GM18517 (cell line): ENCODE measurements around the gene SLC38A9.
"Not testable (repeated sequence)": the region's sequence is repeated elsewhere in the genome, so short reads cannot be mapped to it uniquely, and the experiment has no call there.

Source experiments
- ATAC-seq: cut with Tn5 transposase; IDR thresholded peaks from one replicate; pipeline ENCODE4 v1.9.1; 2021; ENCODE audit warnings: mild to moderate bottlenecking, moderate library complexity; ENCODE audit not compliant: unreplicated experiment

The SLC38A9 gene

GRCh38 chr5:55618318-55618717, 93.8 kb downstream of the SLC38A9 start:
- no peak for ATAC-seq

DNA sequence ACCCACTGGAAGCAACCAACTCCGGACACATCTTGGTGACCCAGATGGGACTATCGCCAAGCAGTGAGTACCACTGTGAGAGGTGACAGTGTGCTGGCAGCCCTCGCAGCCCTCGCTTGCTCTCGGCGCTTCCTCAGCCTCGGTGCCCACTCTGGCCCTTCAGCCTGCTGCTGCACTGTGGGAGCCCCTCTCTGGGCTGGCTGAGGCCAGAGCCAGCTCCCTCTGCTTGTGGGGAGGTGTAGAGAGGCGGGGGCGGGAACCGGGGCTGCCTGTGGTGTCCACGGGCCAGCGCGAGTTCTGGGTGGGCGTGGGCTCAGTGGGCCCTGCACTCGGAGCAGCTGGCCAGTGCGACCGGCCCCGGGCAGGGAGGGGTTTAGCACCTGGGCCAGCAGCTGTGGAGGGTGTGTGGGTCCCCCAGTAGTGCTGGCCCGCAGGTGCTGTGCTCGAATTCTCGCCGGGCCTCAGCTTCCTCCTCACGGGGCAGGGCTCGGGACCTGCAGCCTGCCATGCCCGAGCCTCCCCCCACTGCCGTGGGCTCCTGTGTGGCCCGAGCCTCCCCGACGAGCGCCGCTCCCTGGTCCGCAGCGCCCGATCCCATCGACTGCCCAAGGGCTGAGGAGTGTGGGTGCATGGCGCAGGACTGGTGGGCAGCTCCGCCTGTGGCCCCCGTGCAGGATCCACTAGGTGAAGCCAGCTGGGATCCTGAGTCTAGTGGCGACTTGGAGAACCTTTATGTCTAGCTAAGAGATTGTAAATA, 98.8 kb downstream of the SLC38A9 start:
- no peak for ATAC-seq

DNA sequence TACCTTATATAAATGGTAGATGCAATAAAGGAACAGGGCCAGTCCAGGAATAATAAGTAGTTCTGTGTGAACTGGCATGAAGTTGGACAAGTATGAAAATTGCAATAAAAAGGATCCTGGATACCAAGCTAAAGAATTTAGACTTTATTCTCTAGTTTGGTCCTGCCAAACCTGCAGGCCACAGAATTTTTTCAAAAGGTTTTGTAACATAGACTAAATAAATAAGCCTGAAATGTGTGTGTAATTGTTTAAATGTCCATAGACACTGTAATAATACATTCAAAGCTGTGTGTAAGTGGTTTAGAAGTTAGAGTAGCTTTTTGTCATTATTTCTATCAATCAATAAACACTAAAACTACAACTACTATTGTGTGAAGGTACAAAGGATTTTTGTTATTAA, 101.6 kb downstream of the SLC38A9 start:
- no peak for ATAC-seq

GRCh38 chr5:55609413-55609812, 102.7 kb downstream of the SLC38A9 start:
- ATAC-seq = no peak

DNA sequence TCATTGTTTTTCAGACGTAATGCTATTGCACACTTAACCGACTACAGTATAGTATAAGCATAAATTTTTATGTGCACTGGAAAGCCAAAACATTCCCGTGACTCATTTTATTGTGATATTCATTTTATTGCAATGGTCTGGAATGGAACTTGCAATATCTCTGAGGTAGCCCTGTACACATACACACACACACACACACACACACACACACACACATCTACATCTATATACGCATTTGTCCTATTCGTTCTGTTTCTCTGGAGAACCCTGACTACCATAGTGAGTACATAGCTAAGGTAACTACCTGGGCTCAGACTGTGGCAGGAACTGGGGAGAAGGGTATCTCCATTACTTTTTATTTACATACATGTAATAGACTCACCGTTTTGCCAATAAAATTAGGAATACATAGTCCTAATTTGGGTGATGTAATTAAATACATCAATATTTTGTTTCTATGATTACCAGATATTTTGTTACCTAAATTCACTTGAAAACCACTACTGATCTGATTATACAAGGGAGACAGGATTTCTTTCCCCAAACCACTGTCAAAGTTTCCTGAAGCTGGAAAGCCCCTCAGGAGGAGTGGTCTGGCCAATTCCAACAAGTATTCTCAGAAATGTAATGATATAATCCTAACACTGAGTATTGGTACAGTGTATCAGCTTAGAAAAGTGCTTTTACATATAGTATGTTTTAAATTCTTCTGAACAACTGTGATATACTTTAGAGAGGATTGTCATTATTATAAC, 103.4 kb downstream of the SLC38A9 start:
- no peak for ATAC-seq

GRCh38 chr5:55607309-55607708, 104.8 kb downstream of the SLC38A9 start:
- ATAC-seq = not testable (repeated sequence)

GRCh38 chr5:55604611-55605067, 107.5 kb downstream of the SLC38A9 start:
- ATAC-seq = no peak

DNA sequence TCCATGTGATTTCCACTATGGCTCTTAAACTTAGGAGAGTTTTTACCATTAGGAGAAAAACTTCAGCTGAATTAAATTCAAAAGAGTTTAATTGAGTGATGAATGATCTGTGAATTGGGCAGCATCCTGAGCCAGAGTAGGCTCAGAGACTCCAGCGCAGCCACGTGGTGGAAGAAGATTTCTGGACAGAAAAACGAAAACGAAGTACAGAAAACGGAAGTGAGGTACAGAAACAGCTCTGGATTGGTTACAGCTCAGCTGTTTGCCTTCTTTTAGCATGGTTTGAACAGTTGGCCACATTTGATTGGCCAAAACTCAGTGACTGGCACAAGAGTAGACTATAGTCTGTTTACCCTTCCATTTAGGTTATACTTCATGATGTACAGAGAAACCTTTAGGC, 108.2 kb downstream of the SLC38A9 start:
- no peak for ATAC-seq

DNA sequence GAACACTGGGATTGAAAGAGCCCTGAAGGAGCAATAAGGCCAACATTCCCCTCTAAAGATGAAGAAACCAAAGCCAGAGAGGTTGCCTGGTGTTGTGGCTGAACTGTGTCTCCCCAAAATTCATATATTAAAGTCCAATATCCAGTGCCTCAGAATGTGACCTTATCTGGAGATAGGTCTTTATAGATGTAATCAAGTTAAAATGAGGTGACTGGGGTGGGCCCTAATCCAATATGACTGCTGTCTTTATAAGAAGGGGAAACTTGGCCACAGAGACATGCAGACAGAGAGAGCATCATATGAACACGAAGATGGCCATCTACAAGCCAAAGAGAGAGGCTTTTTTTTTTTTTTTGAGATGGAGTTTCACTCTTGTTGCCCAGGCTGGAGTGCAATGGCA, 110.5 kb downstream of the SLC38A9 start:
- ATAC-seq = no peak

GRCh38 chr5:55601204-55601618, 110.9 kb downstream of the SLC38A9 start:
- no peak for ATAC-seq

GRCh38 chr5:55600497-55601203, 111.5 kb downstream of the SLC38A9 start:
- ATAC-seq = no peak

DNA sequence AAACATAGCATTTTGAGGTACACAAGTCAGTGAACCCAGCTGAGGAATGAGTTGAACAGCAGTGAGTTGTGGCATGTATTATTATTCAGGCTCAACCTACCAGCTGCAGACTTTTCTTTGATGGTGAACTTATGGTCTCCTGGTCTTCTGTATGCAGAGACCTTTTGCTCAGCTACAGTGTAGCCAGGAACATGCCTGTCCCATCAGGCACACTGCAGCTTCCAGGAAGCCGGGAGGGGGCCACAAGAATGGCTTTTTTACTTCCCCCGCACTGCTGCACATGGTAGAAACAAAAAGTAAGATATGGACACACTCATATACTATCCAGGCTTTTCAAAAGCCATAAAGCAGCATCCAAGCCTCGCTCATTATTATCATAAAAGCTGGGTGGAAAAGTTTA, 112.0 kb downstream of the SLC38A9 start:
- ATAC-seq = no peak

DNA sequence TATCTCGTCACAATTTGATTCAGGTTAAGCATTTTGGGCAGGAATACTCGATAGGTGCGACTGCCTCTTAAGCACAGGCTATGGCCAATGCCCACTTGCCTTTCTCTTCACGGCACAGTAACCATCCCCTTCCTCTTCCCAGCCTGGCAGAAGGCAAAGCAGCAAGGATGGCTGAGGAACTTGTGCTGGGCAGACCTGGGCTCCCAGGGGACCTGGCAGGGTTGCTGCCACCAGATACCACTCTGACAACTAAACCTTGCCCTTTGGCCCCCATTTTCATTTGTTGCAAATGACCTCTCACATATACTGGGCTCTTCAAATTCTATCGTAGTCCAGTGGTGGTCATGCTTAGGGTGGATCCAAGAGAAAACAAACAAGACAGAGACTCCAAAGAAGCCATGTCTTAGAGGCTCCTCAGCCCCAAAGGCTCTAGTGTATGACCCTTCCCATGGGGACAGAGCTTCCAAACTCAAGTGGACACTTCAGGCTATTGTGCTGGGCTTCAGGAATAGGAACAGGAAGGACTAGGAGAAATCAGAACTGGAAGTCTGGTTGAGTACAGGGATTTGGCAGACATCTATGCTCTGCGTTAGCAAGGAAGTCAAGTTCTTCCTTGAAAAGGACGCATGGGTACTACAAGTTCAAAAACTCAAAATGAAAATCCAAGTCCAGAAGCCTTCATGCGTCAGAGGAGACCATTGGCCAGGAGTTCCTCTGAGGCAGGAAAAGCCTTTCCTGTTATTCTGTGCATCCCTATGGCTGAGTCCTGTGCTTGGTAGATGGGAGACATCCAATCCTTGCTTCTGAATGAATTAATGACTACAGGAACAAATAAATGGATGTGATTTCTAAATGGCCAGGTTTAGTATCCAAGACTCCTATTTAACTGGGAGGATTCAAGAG, 112.7 kb downstream of the SLC38A9 start:
- ATAC-seq = no peak

- no peak for ATAC-seq
Observed at GRCh38 chr5:55597014-55597981, 114.8 kb downstream of the SLC38A9 start.

GRCh38 chr5:55594671-55595070, 117.5 kb downstream of the SLC38A9 start:
- ATAC-seq = no peak

- no peak for ATAC-seq
Observed at GRCh38 chr5:55593115-55593472, 119.0 kb downstream of the SLC38A9 start.

GRCh38 chr5:55592388-55593114, 119.6 kb downstream of the SLC38A9 start:
- ATAC-seq = no peak

DNA sequence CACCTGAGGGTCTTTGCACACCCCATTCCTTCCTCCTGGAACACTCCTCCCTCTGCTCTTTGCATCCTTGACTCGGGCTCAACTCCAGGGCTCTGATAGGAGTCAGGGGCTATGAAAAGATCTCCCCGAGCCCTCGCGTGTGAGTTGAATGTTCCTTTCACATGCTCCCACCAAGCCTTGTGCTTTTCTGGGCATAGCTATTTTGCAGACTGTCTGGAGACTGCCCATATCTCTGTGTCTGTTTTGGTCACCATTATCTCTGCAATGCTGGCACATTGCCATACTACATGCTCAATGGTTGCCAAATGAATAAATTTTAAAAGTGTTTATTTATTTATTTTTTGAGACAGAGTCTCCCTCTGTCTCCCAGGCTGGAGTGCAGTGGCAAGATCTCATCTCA, 120.4 kb downstream of the SLC38A9 start:
- no peak for ATAC-seq

- ATAC-seq = no peak
Observed at GRCh38 chr5:55585206-55585610, 126.9 kb downstream of the SLC38A9 start.
